Gastrocnemius medialis (tissue), 4 donors: ENCODE measurements around the gene SLC19A2.

Source experiments
- CTCF ChIP-seq, 5 experiments: fragments of 450-650 bp in 3 of 5; fragments of 200-600 bp in 2 of 5; sonication (generic) in 2 of 5; IDR thresholded peaks in 4 of 5; conservative IDR thresholded peaks in 1 of 5; 1 replicate in 4 of 5; 2 replicates in 1 of 5; pipeline ENCODE4 v1.5.1; 2016 to 2019; ENCODE audit warnings: antibody characterized with exemption in 5 of 5, mild to moderate bottlenecking in 3 of 5, moderate library complexity in 3 of 5
- POLR2A ChIP-seq, 2 donors: fragments of 450-650 bp; IDR thresholded peaks; one replicate each; pipeline ENCODE4 v1.6.1; 2017; ENCODE audit warnings: antibody characterized with exemption in 2 of 2, mild to moderate bottlenecking in 2 of 2, moderate library complexity in 2 of 2

- TF ChIP-seq CTCF (IDR thresholded peaks at IDR 0.05 in 4 of 5, conservative IDR thresholded peaks at IDR 0.05 in 1 of 5) (no peak), POLR2A (IDR thresholded peaks at IDR 0.05) (no peak)
These were observed 21.7 kb upstream of the SLC19A2 start for GRCh38 chr1:169507413-169507812.
